ENCODE data around the gene KLF15. TPM values are rescaled to one million over a fixed set of nuclear protein-coding genes. Genes with fewer than 3 reads are reported as not detected.

KLF15 gene
- total and polyA plus RNA-seq, 2 of the 8 experiments (the other 6 are each of a cell fraction or from before 2014, with no cell fraction given) = 15.7 to 19.5 TPM

GRCh38 chr3:126312341-126312740, 44.9 kb downstream of the KLF15 start:
- H3K4ac ChIP-seq (replicated peaks; ENCODE audit: insufficient read length, low read depth, low read length) = no peak overlapping the region
- no peak overlapping the region for H2AFZ ChIP-seq (ENCODE audit: low read length)
- no peaks in the 10 kb centered on the region for H3K23me2 ChIP-seq (ENCODE audit: low read depth, low read length)
- no peak overlapping the region for H4K5ac ChIP-seq (ENCODE audit: insufficient read length, low read depth, low read length)
- H3K4me3 ChIP-seq (ENCODE audit: extremely low read depth in 1 of 4, insufficient read depth in 2 of 4, low read depth in 3 of 4, low read length in 4 of 4) = no peak overlapping the region
- H4K8ac ChIP-seq (ENCODE audit: extremely low read depth, insufficient read depth, low read length) = no peak overlapping the region
- H2BK120ac ChIP-seq (replicated peaks; ENCODE audit: low read depth, low read length) = no peak overlapping the region
- no peaks in the 10 kb centered on the region for H3K36me3 ChIP-seq (ENCODE audit: control insufficient read depth in 2 of 4, insufficient read depth in 4 of 4, low read length in 3 of 4)
- 90% methylated on average over 7 of the region's 7 CpGs; no CpG with 5 or more reads in 1 of the 2 experiments for WGBS, 2 experiments (ENCODE audit: extremely low coverage in 1 of 2, insufficient coverage in 1 of 2, insufficient read length in 1 of 2, insufficient replicate concordance in 2 of 2, low coverage in 1 of 2, low lambda C conversion rate in 2 of 2, missing lambda C conversion rate in 1 of 2)
- H3K9ac ChIP-seq (replicated peaks in 1 of 4; ENCODE audit: extremely low read depth in 1 of 4, low read depth in 3 of 4, low read length in 3 of 4) = no peak overlapping the region
- H3K56ac ChIP-seq (replicated peaks; ENCODE audit: insufficient read length, low read depth, low read length) = no peak overlapping the region
- H3K14ac ChIP-seq (ENCODE audit: insufficient read length) = no peak overlapping the region
- no peak overlapping the region for H2BK5ac ChIP-seq (ENCODE audit: low read depth, low read length)
- H2BK20ac ChIP-seq (ENCODE audit: low read length) = no peak overlapping the region
- ChIA-PET POLR2A (ENCODE audit: partially characterized antibody) (no interaction called here), CTCF (ENCODE audit: partially characterized antibody) (interaction anchor here (0.6 to 1.3 kb wide), 2 partner anchors 66 to 129 kb away, joined by 3 to 6 read pairs; no protein-coding TSS in a partner anchor)
- no peak overlapping the region for H3K23ac ChIP-seq (ENCODE audit: insufficient read length)
- H4K20me1 ChIP-seq (replicated peaks in 1 of 2; ENCODE audit: control insufficient read depth in 1 of 2, insufficient read depth in 2 of 2, low read length in 2 of 2) = no peaks in the 10 kb centered on the region
- no peak overlapping the region for H3K18ac ChIP-seq (ENCODE audit: extremely low read depth, low read length)
- H3K27ac ChIP-seq (ENCODE audit: low read depth, low read length) = no peak overlapping the region
- H3K4me1 ChIP-seq (replicated peaks in 1 of 4; ENCODE audit: control insufficient read depth in 3 of 4, insufficient read depth in 4 of 4, low read length in 3 of 4) = peaks cover 0 to 12% (median 5%) of the 10 kb centered on the region in 4 experiments; a peak in 5 of 7 replicates
- FAIRE-seq (no peak), DNase-seq (ENCODE audit: low read depth in 1 of 2, low spot score in 2 of 2) (no peak)
- H3K79me1 ChIP-seq (ENCODE audit: low read depth, low read length) = no peaks in the 10 kb centered on the region
- H4K91ac ChIP-seq (replicated peaks; ENCODE audit: insufficient read length, low read length) = no peak overlapping the region
- TF ChIP-seq RNF2 (IDR thresholded peaks at IDR 0.05; ENCODE audit: borderline replicate concordance, low read depth, low read length, missing control alignments, poor library complexity, severe bottlenecking) = no peak
- no peak for TF ChIP-seq NANOG (IDR thresholded peaks at IDR 0.05; ENCODE audit: insufficient read depth, low read depth, low read length, poor library complexity, severe bottlenecking)
- TF ChIP-seq SAP30 (IDR thresholded peaks at IDR 0.05; ENCODE audit: insufficient read depth, insufficient replicate concordance, low read length) = no peak
- TF ChIP-seq SIN3A (conservative IDR thresholded peaks at IDR 0.05 in 1 of 2, IDR thresholded peaks at IDR 0.05 in 1 of 2; ENCODE audit: low read depth in 1 of 2, low read length in 2 of 2) = no peak
- no peak for TF ChIP-seq SUZ12 (IDR thresholded peaks at IDR 0.05; ENCODE audit: low read length)
- TF ChIP-seq, protein P1, sequence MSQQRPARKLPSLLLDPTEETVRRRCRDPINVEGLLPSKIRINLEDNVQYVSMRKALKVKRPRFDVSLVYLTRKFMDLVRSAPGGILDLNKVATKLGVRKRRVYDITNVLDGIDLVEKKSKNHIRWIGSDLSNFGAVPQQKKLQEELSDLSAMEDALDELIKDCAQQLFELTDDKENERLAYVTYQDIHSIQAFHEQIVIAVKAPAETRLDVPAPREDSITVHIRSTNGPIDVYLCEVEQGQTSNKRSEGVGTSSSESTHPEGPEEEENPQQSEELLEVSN (IDR thresholded peaks at IDR 0.05) = no peak
- no peak for TF ChIP-seq CHD2 (IDR thresholded peaks at IDR 0.05; ENCODE audit: low read length)
- TF ChIP-seq EP300 (IDR thresholded peaks at IDR 0.05; ENCODE audit: borderline replicate concordance in 1 of 2, low read depth in 2 of 2, low read length in 2 of 2) = no peak
- H3K4me2 ChIP-seq (ENCODE audit: insufficient read depth in 1 of 2, low read depth in 2 of 2, low read length in 2 of 2) = no peak overlapping the region
- no peak overlapping the region for H2BK12ac ChIP-seq (ENCODE audit: low read depth, low read length)
- no peaks in the 10 kb centered on the region for H3K79me2 ChIP-seq (ENCODE audit: control insufficient read depth in 1 of 2, insufficient read depth in 2 of 2, low read length in 2 of 2)
- no peak overlapping the region for H2BK15ac ChIP-seq (ENCODE audit: low read length)
- H2AK5ac ChIP-seq (ENCODE audit: low read depth, low read length) = no peak overlapping the region
- H3K27me3 ChIP-seq (replicated peaks in 1 of 4; ENCODE audit: control insufficient read depth in 3 of 4, extremely low read depth in 1 of 4, insufficient read depth in 3 of 4, low read length in 3 of 4) = no peaks in the 10 kb centered on the region
- H3K9me3 ChIP-seq (ENCODE audit: insufficient read depth in 2 of 2, low read depth in 1 of 2, low read length in 1 of 2) = peaks cover 0 to 6% of the 10 kb centered on the region in 2 experiments; a peak in 1 of 4 replicates

All from H1 (cell line).